ENCODE results near the gene OR13C9.
"Not testable (repeated sequence)": the region's sequence is repeated elsewhere in the genome, so short reads cannot be mapped to it uniquely, and the experiment has no call there.

Gene OR13C9

GRCh38 chr9:104618104-104618503 lies at the start of gene OR13C9:
Gene OR13C9 (minus strand): TSS chr9:104618204. CDS start chr9:104618204, 0 bp downstream.
- DNase-seq: no peak

- no peak for DNase-seq
Measured at GRCh38 chr9:104658496-104659195, 40.6 kb upstream of the OR13C9 start.

GRCh38 chr9:104635456-104635855 lies 17.5 kb upstream of the OR13C9 start:
- DNase-seq: no peak

GRCh38 chr9:104633976-104634520 lies 16.0 kb upstream of the OR13C9 start:
- no peak for DNase-seq

GRCh38 chr9:104625964-104626363 lies 8.0 kb upstream of the OR13C9 start:
- not testable (repeated sequence) for DNase-seq

GRCh38 chr9:104617418-104617817 lies 586 bp downstream of the OR13C9 start:
- DNase-seq: no peak

GRCh38 chr9:104611213-104611612 lies 6.8 kb downstream of the OR13C9 start:
- DNase-seq: no peak

GRCh38 chr9:104608336-104608735 lies 9.7 kb downstream of the OR13C9 start:
- DNase-seq: peak; percentile 22

- DNase-seq: no peak
Measured at GRCh38 chr9:104606152-104606551, 11.9 kb downstream of the OR13C9 start.

GRCh38 chr9:104605527-104605926 lies 12.5 kb downstream of the OR13C9 start, which contains the start of gene OR13C2:
Gene OR13C2 (minus strand): TSS chr9:104605627. CDS start chr9:104605627, 0 bp downstream.
- DNase-seq: not testable (repeated sequence)

- DNase-seq: no peak
Measured at GRCh38 chr9:104604801-104605200, 13.2 kb downstream of the OR13C9 start.

GRCh38 chr9:104599313-104599712 lies 18.7 kb downstream of the OR13C9 start, which contains the start of gene OR13C5:
Gene OR13C5 (minus strand): TSS chr9:104599413. CDS start chr9:104599413, 0 bp downstream.
- DNase-seq: not testable (repeated sequence)

GRCh38 chr9:104598749-104599148 lies 19.3 kb downstream of the OR13C9 start:
- DNase-seq: not testable (repeated sequence)

- no peak for DNase-seq
Measured at GRCh38 chr9:104589626-104590025, 28.4 kb downstream of the OR13C9 start.

- DNase-seq: peak; percentile 5
Measured at GRCh38 chr9:104586496-104587180, 31.4 kb downstream of the OR13C9 start.

GRCh38 chr9:104580562-104580961 lies 37.4 kb downstream of the OR13C9 start:
- DNase-seq: no peak

- DNase-seq: no peak
Measured at GRCh38 chr9:104577263-104577662, 40.7 kb downstream of the OR13C9 start.

- no peak for DNase-seq
Measured at GRCh38 chr9:104575456-104575855, 42.5 kb downstream of the OR13C9 start.

GRCh38 chr9:104572612-104573011 lies 45.4 kb downstream of the OR13C9 start:
- no peak for DNase-seq

GRCh38 chr9:104568868-104569267 lies 49.1 kb downstream of the OR13C9 start, which contains the start of gene OR13C8:
Gene OR13C8 (plus strand): TSS chr9:104569168. CDS start chr9:104569168, 0 bp downstream.
- no peak for DNase-seq

Data from HCEC 1CT (cell line).